ENCODE measurements around the gene DENND1B. TPM values are rescaled to one million over a fixed set of nuclear protein-coding genes. Genes with fewer than 3 reads are reported as not detected.

The DENND1B gene
- total RNA-seq, 2 donors from 2014 or later = 6.9 to 26.2 TPM

DNA sequence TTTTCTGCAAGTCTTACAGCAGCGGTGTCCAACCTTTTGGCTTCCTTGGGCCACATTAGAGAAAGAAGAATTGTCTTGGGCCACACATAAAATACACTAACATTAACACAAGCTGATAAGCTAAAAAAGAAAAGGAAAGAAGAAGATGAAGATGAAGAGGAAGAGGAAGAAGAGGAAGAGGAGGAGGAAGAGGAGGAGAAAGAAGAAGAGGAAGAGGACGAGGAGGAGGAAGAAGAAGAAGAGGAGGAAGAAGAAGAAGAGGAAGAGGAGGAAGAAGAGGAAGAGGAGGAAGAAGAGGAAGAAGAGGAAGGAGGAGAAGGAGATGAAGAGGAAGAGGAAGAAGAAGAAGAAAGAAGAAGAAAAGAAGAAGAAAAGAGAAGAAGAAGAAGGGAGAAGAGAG lies 230.7 kb downstream of the DENND1B start:
- no peaks in the 10 kb centered on the region for H3K9me3 ChIP-seq
- H3K27me3 ChIP-seq = no peaks in the 10 kb centered on the region
- WGBS, 2 donors = 88 to 94% methylated on average over 2 of the region's 2 CpGs
- H3K36me3 ChIP-seq (replicated peaks in 1 of 2; ENCODE audit: insufficient read depth in 1 of 2, low read depth in 2 of 2) = no peaks in the 10 kb centered on the region
- TF ChIP-seq POLR2A (IDR thresholded peaks at IDR 0.05) = no peak
- TF ChIP-seq, protein P1, sequence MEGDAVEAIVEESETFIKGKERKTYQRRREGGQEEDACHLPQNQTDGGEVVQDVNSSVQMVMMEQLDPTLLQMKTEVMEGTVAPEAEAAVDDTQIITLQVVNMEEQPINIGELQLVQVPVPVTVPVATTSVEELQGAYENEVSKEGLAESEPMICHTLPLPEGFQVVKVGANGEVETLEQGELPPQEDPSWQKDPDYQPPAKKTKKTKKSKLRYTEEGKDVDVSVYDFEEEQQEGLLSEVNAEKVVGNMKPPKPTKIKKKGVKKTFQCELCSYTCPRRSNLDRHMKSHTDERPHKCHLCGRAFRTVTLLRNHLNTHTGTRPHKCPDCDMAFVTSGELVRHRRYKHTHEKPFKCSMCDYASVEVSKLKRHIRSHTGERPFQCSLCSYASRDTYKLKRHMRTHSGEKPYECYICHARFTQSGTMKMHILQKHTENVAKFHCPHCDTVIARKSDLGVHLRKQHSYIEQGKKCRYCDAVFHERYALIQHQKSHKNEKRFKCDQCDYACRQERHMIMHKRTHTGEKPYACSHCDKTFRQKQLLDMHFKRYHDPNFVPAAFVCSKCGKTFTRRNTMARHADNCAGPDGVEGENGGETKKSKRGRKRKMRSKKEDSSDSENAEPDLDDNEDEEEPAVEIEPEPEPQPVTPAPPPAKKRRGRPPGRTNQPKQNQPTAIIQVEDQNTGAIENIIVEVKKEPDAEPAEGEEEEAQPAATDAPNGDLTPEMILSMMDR (IDR thresholded peaks at IDR 0.05) = no peak
- intact Hi-C loops (cut with DNase I) = no loop called here
- no peak for ATAC-seq
- no peak overlapping the region for H3K4me3 ChIP-seq
- no peak overlapping the region for H3K27ac ChIP-seq
- DNase-seq = no peak
- no peaks in the 10 kb centered on the region for H3K4me1 ChIP-seq

DNA sequence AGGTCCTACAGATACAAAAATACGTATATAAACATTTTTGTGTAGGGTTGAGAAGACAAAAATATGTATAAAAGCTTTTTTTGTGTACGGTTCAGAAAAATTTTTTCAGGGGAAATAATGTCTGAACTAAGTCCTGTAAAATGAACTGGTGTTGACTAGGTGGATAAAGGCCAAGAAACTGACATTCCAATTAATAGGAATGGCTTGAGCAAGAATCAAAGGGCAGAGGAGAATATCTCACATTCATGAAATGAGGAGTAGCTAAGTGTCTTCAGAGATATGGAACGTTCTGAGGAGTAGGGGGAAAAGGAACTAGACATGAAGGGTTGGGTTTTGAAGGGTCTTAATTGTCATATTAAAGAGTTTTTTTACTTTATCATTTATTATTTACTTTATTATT lies 231.2 kb downstream of the DENND1B start:
- no peaks in the 10 kb centered on the region for H3K36me3 ChIP-seq (replicated peaks in 1 of 2; ENCODE audit: insufficient read depth in 1 of 2, low read depth in 2 of 2)
- H3K27me3 ChIP-seq = no peaks in the 10 kb centered on the region
- 91% methylated on average over 3 of the region's 3 CpGs for WGBS, 2 donors
- no peaks in the 10 kb centered on the region for H3K9me3 ChIP-seq
- H3K27ac ChIP-seq = no peak overlapping the region
- DNase-seq (no peak), ATAC-seq (no peak)
- TF ChIP-seq, protein P1 (IDR thresholded peaks at IDR 0.05) = no peak
- H3K4me3 ChIP-seq = no peak overlapping the region
- intact Hi-C loops (cut with DNase I) = no loop called here
- no peaks in the 10 kb centered on the region for H3K4me1 ChIP-seq

- no peaks in the 10 kb centered on the region for H3K4me1 ChIP-seq
- intact Hi-C loops (cut with DNase I) = no loop called here
- no peak overlapping the region for H3K27ac ChIP-seq
- H3K9me3 ChIP-seq = no peaks in the 10 kb centered on the region
- no peak overlapping the region for H3K4me3 ChIP-seq
- H3K36me3 ChIP-seq (replicated peaks in 1 of 2; ENCODE audit: insufficient read depth in 1 of 2, low read depth in 2 of 2) = no peaks in the 10 kb centered on the region
- no peak for ATAC-seq
- DNase-seq = no peak
- TF ChIP-seq, protein P1 (IDR thresholded peaks at IDR 0.05) = no peak
- TF ChIP-seq POLR2A (IDR thresholded peaks at IDR 0.05) = no peak
- H3K27me3 ChIP-seq = no peaks in the 10 kb centered on the region
These were observed 233.9 kb downstream of the DENND1B start for GRCh38 chr1:197541411-197541810.

DNA sequence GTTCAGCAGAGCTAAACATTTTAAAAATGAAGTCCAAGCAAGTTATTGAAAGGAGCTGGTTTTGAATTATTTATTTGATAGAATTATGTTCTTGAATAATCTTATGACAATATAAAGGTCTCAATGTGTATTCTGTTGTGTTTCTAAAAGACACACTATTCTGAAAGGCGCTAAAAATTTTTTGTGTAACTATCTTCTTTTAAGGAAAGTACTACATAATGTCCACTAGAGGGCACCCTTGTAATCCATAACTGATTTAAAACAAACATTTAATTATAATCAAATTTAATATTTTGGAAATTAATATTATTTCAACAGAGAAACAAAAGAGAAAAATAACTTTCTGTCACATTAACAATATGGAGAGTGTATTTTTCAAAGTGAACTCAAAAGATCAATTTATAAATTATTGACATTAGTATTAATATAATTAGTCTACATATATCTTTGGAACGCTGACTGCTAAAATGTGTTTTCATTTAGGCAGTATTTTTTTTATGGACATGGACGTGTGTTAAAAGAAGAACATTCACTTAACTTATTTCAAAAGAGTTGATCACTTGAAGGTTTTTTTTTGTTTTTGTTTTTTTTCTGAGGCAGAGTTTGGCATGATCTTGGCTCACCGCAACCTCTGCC lies 248.4 kb downstream of the DENND1B start:
- H3K27me3 ChIP-seq = no peaks in the 10 kb centered on the region
- H3K4me1 ChIP-seq = peaks cover 4% of the 10 kb centered on the region
- no peaks in the 10 kb centered on the region for H3K9me3 ChIP-seq
- no peak for TF ChIP-seq POLR2A (IDR thresholded peaks at IDR 0.05)
- TF ChIP-seq, protein P1 (IDR thresholded peaks at IDR 0.05) = peak; percentile 17 to 79 (median 57)
- ATAC-seq (no peak), DNase-seq (no peak)
- WGBS, 2 donors = 66 to 76% methylated on average over 4 of the region's 4 CpGs
- no peak overlapping the region for H3K27ac ChIP-seq
- no peak overlapping the region for H3K4me3 ChIP-seq
- intact Hi-C loops (cut with DNase I) = loop anchor here (10.0 kb wide), 1 partner anchor 358 kb away; no protein-coding TSS in a partner anchor
- H3K36me3 ChIP-seq (replicated peaks in 1 of 2; ENCODE audit: insufficient read depth in 1 of 2, low read depth in 2 of 2) = no peaks in the 10 kb centered on the region

GRCh38 chr1:197521118-197521739 lies 254.1 kb downstream of the DENND1B start:
- no peaks in the 10 kb centered on the region for H3K4me1 ChIP-seq
- TF ChIP-seq, protein P1 (IDR thresholded peaks at IDR 0.05) = peak in 6 of 7 experiments; percentile 41 to 58 (median 51)
- no peak for TF ChIP-seq POLR2A (IDR thresholded peaks at IDR 0.05)
- no peaks in the 10 kb centered on the region for H3K36me3 ChIP-seq (replicated peaks in 1 of 2; ENCODE audit: insufficient read depth in 1 of 2, low read depth in 2 of 2)
- ATAC-seq (no peak), DNase-seq (peak in 1 of 4 donors; percentile 7)
- H3K27me3 ChIP-seq = no peaks in the 10 kb centered on the region
- 39 to 52% methylated on average over 2 of the region's 2 CpGs for WGBS, 2 donors
- H3K27ac ChIP-seq = no peak overlapping the region
- no peaks in the 10 kb centered on the region for H3K9me3 ChIP-seq
- intact Hi-C loops (cut with DNase I) = loop anchor here (10.0 kb wide), 1 partner anchor 364 kb away; no protein-coding TSS in a partner anchor
- H3K4me3 ChIP-seq = no peak overlapping the region
